Measurements from ENCODE around the gene AP1M2. TPM values are rescaled to one million over a fixed set of nuclear protein-coding genes. Genes with fewer than 3 reads are reported as not detected.

The AP1M2 gene
- total RNA-seq, 1 experiment from 2014 or later = 146 TPM

GRCh38 chr19:10593820-10594637 lies 6.9 kb upstream of the AP1M2 start:
- H2AFZ ChIP-seq (ENCODE audit: low read length) = no peak overlapping the region
- TF ChIP-seq CTCF (conservative IDR thresholded peaks at IDR 0.05) = no peak
- H3K4me1 ChIP-seq (ENCODE audit: insufficient read depth, low read length) = no peaks in the 10 kb centered on the region

More at GRCh38 chr19:10593820-10594637, 6.9 kb upstream of the AP1M2 start:
- H3K9ac ChIP-seq (ENCODE audit: extremely low read depth, insufficient read length, low read length) = no peak overlapping the region
- no peak overlapping the region for H4K5ac ChIP-seq (ENCODE audit: insufficient read length, low read depth, low read length)
- no peaks in the 10 kb centered on the region for H3K9me3 ChIP-seq (ENCODE audit: control insufficient read depth, low read depth, low read length)
- no peak overlapping the region for H3K4me2 ChIP-seq (ENCODE audit: insufficient read depth, insufficient read length, low read length)
- no peak overlapping the region for H2BK5ac ChIP-seq (ENCODE audit: insufficient read length, low read length)
- Mint-ChIP-seq H3K27me3 (ENCODE audit: low read depth) (peaks cover 12% of the 10 kb centered on the region), H3K4me3 (no peak overlapping the region), H3K4me1 (no peaks in the 10 kb centered on the region), H3K27ac (peak overlapping the region in 1 of 3 experiments; percentile 34; a peak in 2 of 7 replicates), H3K9me3 (no peaks in the 10 kb centered on the region), H3K36me3 (ENCODE audit: insufficient read depth in 1 of 3, low read depth in 3 of 3) (no peaks in the 10 kb centered on the region)
- H3K23me2 ChIP-seq (ENCODE audit: insufficient read length, low read depth, low read length, poor library complexity, severe bottlenecking) = no peaks in the 10 kb centered on the region
- H2BK15ac ChIP-seq (ENCODE audit: low read depth, low read length) = no peak overlapping the region
- H4K8ac ChIP-seq (replicated peaks; ENCODE audit: insufficient read length, low read depth, low read length) = no peak overlapping the region
- DNase-seq = no peak
- no peaks in the 10 kb centered on the region for H3K79me1 ChIP-seq (ENCODE audit: insufficient read depth, low read depth, low read length, poor library complexity, severe bottlenecking)
- H4K20me1 ChIP-seq (ENCODE audit: control insufficient read depth, insufficient read depth, insufficient read length) = peaks cover 2% of the 10 kb centered on the region
- H3K14ac ChIP-seq (ENCODE audit: insufficient read depth, low read length) = no peak overlapping the region
- no peak overlapping the region for H3K4ac ChIP-seq (ENCODE audit: low read depth, low read length)
- H2BK12ac ChIP-seq (ENCODE audit: insufficient read length, low read depth, low read length) = no peak overlapping the region
- no peak overlapping the region for H3K56ac ChIP-seq (ENCODE audit: insufficient read length, low read depth, low read length)
- no peak overlapping the region for H4K91ac ChIP-seq (ENCODE audit: insufficient read length, low read depth, low read length)
- no peaks in the 10 kb centered on the region for H3K79me2 ChIP-seq (ENCODE audit: insufficient read depth, low read length)
- H2AK5ac ChIP-seq (ENCODE audit: insufficient read length, low read length) = no peak overlapping the region
- H2BK20ac ChIP-seq (ENCODE audit: low read depth, low read length, poor library complexity, severe bottlenecking) = no peak overlapping the region
- H3K27me3 ChIP-seq (ENCODE audit: insufficient read depth, low read length) = no peaks in the 10 kb centered on the region
- no CpG with 5 or more reads among the region's 9 CpGs for WGBS (ENCODE audit: extremely low coverage, insufficient read length, low lambda C conversion rate)
- no peak overlapping the region for H3T11ph ChIP-seq (ENCODE audit: low read length)
- no peak overlapping the region for H3K27ac ChIP-seq (ENCODE audit: insufficient read length, low read depth, low read length)
- H2BK120ac ChIP-seq (ENCODE audit: low read depth, low read length, poor library complexity, severe bottlenecking) = no peak overlapping the region
- H3K23ac ChIP-seq (ENCODE audit: insufficient read length, low read depth, low read length) = no peak overlapping the region
- no peak overlapping the region for H3K18ac ChIP-seq (ENCODE audit: insufficient read length, low read depth, low read length)

Data from H9 (cell line).